Caco-2 (cell line): ENCODE data around the gene GPR68. TPM values are rescaled to one million over a fixed set of nuclear protein-coding genes. Genes with fewer than 3 reads are reported as not detected.

Experiments used
- BruUV-seq: library from RNA; stranded (reverse); fragments of 400-500 nt; replicated peaks from 2 replicates; lab custom pipeline; 2021; lab: Mats Ljungman, UMichigan
- CTCF ChIA-PET: fragments of 300-600 bp; sonication (Branson Sonifier 250); formaldehyde crosslinking; loops from one replicate; lab custom pipeline; 2022; ENCODE audit warnings: antibody characterized with exemption; lab: Charles Lee
- POLR2A ChIA-PET: fragments of 300-600 bp; sonication (Branson Sonifier 250); formaldehyde crosslinking; loops from one replicate; lab custom pipeline; 2022; ENCODE audit warnings: antibody characterized with exemption; lab: Charles Lee
- DNase-seq, 2 experiments: peaks; one replicate each; pipeline versions ENCODE4 v3.0.0 to v3.0.0-alpha.2; 2020 to 2022
- H3K27me3 ChIP-seq: replicated peaks from 2 replicates; pipeline ENCODE4 v1.6.0; 2011; ENCODE audit warnings: low read length; ENCODE audit not compliant: control insufficient read depth, insufficient read depth
- H3K36me3 ChIP-seq: 2 replicates; pipeline ENCODE4 v1.5.1; 2011; ENCODE audit warnings: low read length; ENCODE audit not compliant: control insufficient read depth, insufficient read depth
- H3K4me1 ChIP-seq: fragments of 250-450 bp; sonication (Bioruptor Pico); 2 replicates; pipeline ENCODE4 v1.5.1; 2020; ENCODE audit warnings: mild to moderate bottlenecking
- H3K4me3 ChIP-seq: 2 replicates; pipeline ENCODE4 v1.5.1; 2011; ENCODE audit warnings: low read depth, mild to moderate bottlenecking, control low read depth, low read length
- H3K9me3 ChIP-seq: fragments of 250-450 bp; sonication (Bioruptor Pico); 2 replicates; pipeline ENCODE4 v1.5.1; 2020; ENCODE audit warnings: mild to moderate bottlenecking, moderate library complexity
- H3K27ac Mint-ChIP-seq: one replicate; pipeline ENCODE4 v1.8.0; 2022; ENCODE audit warnings: mixed read lengths; ENCODE audit not compliant: unreplicated experiment
- H3K27me3 Mint-ChIP-seq: one replicate; pipeline ENCODE4 v1.8.0; 2022; ENCODE audit warnings: mixed read lengths; ENCODE audit not compliant: insufficient read depth, unreplicated experiment
- H3K36me3 Mint-ChIP-seq: one replicate; pipeline ENCODE4 v1.8.0; 2022; ENCODE audit warnings: mild to moderate bottlenecking, mixed read lengths; ENCODE audit not compliant: insufficient read depth, unreplicated experiment
- H3K4me1 Mint-ChIP-seq: one replicate; pipeline ENCODE4 v1.8.0; 2022; ENCODE audit warnings: low read depth, mixed read lengths; ENCODE audit not compliant: unreplicated experiment
- H3K4me3 Mint-ChIP-seq: one replicate; pipeline ENCODE4 v1.8.0; 2022; ENCODE audit warnings: mild to moderate bottlenecking, moderate library complexity, mixed read lengths; ENCODE audit not compliant: unreplicated experiment
- H3K9me3 Mint-ChIP-seq: one replicate; pipeline ENCODE4 v1.8.0; 2022; ENCODE audit warnings: mixed read lengths; ENCODE audit not compliant: unreplicated experiment
- intact Hi-C: fragments of 100-400 bp; cut with micrococcal nuclease; formaldehyde crosslinking; loops from one replicate; pipeline ENCODE4 v1.10.0; 2022; ENCODE audit not compliant: unreplicated experiment
- total RNA-seq: library from RNA; stranded (reverse); gene quantifications from 2 replicates; pipeline ENCODE4 v1.2.3, GENCODE V29; 2022
- TF ChIP-seq, protein P1 (sequence below), 2 experiments: fragments of 200-600 bp in 1 of 2; IDR thresholded peaks; 1 replicate in 1 of 2; 2 replicates in 1 of 2; pipeline versions ENCODE4 v1.5.1 to v1.8.0; 2011 to 2022; ENCODE audit warnings: antibody characterized with exemption in 1 of 2, control low read depth in 1 of 2, inconsistent platforms in 1 of 2, low read depth in 1 of 2, low read length in 1 of 2, mild to moderate bottlenecking in 1 of 2, moderate library complexity in 1 of 2; ENCODE audit not compliant: insufficient read depth in 1 of 2, severe bottlenecking in 1 of 2, unreplicated experiment in 1 of 2

Gene GPR68
- total RNA-seq, 1 experiment from 2014 or later = 0.14 TPM

DNA sequence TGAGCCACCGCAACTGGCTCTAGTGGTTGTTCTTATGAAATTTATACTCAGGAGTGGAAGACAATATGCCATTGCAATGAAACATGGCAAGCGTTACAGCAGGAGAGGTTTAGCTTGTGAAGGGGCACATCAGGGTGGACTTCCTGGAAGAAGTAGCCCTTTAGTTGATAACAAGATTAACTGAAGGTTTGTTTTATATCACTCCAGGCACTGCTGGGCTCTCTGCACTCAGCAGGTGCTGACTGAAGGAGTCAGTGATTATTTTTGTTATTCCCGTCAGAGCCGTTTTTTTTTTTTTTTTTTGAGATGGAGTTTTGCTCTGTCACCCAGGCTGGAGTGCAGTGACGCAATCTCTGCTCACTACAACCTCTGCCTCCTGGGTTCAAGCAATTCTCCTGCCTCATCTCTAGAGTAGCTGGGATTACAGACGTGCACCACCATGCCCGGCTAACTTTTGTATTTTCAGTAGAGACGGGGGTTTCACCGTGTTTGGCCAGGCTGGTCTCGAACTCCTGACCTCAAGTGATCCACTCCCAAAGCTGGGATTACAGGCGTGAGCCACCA lies 17.6 kb upstream of the GPR68 start:
- ChIA-PET CTCF (no interaction called here), POLR2A (no interaction called here)
- DNase-seq = no peak
- no peaks in the 10 kb centered on the region for H3K36me3 ChIP-seq
- Mint-ChIP-seq H3K27ac (no peak overlapping the region), H3K4me1 (peaks cover 6% of the 10 kb centered on the region), H3K36me3 (no peaks in the 10 kb centered on the region), H3K27me3 (no peaks in the 10 kb centered on the region), H3K9me3 (no peaks in the 10 kb centered on the region), H3K4me3 (no peak overlapping the region)
- no TSS peak for BruUV-seq
- TF ChIP-seq, protein P1, sequence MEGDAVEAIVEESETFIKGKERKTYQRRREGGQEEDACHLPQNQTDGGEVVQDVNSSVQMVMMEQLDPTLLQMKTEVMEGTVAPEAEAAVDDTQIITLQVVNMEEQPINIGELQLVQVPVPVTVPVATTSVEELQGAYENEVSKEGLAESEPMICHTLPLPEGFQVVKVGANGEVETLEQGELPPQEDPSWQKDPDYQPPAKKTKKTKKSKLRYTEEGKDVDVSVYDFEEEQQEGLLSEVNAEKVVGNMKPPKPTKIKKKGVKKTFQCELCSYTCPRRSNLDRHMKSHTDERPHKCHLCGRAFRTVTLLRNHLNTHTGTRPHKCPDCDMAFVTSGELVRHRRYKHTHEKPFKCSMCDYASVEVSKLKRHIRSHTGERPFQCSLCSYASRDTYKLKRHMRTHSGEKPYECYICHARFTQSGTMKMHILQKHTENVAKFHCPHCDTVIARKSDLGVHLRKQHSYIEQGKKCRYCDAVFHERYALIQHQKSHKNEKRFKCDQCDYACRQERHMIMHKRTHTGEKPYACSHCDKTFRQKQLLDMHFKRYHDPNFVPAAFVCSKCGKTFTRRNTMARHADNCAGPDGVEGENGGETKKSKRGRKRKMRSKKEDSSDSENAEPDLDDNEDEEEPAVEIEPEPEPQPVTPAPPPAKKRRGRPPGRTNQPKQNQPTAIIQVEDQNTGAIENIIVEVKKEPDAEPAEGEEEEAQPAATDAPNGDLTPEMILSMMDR (IDR thresholded peaks at IDR 0.05; ENCODE audit: insufficient read depth in 1 of 2, low read depth in 1 of 2, low read length in 1 of 2, severe bottlenecking in 1 of 2, unreplicated experiment in 1 of 2) = no peak
- no peaks in the 10 kb centered on the region for H3K9me3 ChIP-seq
- no peaks in the 10 kb centered on the region for H3K27me3 ChIP-seq
- intact Hi-C loops = no loop called here
- no peak overlapping the region for H3K4me3 ChIP-seq
- H3K4me1 ChIP-seq = 0 out of 2 replicates have a peak, but pooled peaks cover 3% of the 10 kb centered on the region

DNA sequence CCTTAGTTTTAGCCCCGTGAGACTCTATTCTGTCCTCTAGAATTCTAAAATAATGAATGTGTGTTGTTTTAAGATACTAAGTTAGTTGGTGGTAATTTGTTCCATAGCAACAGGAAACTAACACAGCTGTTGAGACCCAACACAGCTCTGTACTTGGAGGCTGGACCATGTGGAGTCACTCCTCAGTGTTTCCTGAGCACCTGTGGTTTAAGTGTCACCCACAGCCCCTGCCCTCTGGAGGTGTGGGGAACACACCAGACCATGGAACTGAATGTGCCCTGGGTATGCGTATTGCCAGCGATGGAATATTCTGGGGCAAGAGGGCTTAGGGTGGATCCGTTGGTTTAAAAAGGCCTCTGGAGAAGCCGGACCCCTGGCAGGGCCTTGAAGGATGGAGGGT lies 16.6 kb upstream of the GPR68 start:
- Histone ChIP-seq H3K9me3 (no peaks in the 10 kb centered on the region), H3K36me3 (no peaks in the 10 kb centered on the region), H3K4me3 (no peak overlapping the region), H3K4me1 (0 out of 2 replicates have a peak, but pooled peaks cover 3% of the 10 kb centered on the region), H3K27me3 (no peaks in the 10 kb centered on the region)
- intact Hi-C loops = no loop called here
- no peaks in the 10 kb centered on the region for H3K9me3 Mint-ChIP-seq
- H3K36me3 Mint-ChIP-seq = no peaks in the 10 kb centered on the region
- ChIA-PET POLR2A (no interaction called here), CTCF (no interaction called here)
- DNase-seq = no peak
- peaks cover 6% of the 10 kb centered on the region for H3K4me1 Mint-ChIP-seq
- no TSS peak for BruUV-seq
- no peaks in the 10 kb centered on the region for H3K27me3 Mint-ChIP-seq
- no peak overlapping the region for H3K27ac Mint-ChIP-seq
- TF ChIP-seq, protein P1 (IDR thresholded peaks at IDR 0.05; ENCODE audit: insufficient read depth in 1 of 2, low read depth in 1 of 2, low read length in 1 of 2, severe bottlenecking in 1 of 2, unreplicated experiment in 1 of 2) = no peak
- H3K4me3 Mint-ChIP-seq = no peak overlapping the region

DNA sequence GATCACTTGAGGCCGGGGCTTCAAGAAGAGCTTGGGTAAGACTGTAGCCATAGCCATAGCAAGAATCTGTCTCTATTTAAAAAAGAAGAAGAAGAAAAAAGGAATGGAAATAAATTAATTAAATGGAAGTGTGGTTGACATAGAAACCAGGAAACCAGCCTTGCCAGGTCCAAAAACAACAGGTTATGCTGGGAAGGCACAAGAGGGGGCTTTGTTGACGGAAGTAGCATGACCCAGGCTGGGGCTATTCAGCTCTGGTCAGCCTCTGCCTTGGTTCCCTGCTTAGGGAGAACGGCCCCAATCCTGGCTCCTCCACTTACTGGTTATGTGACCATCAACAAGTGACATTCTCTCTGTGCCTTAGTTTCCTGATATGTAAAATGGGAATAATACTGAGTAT lies 14.4 kb upstream of the GPR68 start:
- no peak for DNase-seq
- Histone ChIP-seq H3K27me3 (no peaks in the 10 kb centered on the region), H3K4me3 (no peak overlapping the region), H3K4me1 (peaks cover 2% of the 10 kb centered on the region), H3K9me3 (no peaks in the 10 kb centered on the region), H3K36me3 (no peaks in the 10 kb centered on the region)
- no peak overlapping the region for H3K4me3 Mint-ChIP-seq
- intact Hi-C loops = no loop called here
- POLR2A ChIA-PET = no interaction called here
- H3K36me3 Mint-ChIP-seq = no peaks in the 10 kb centered on the region
- H3K27me3 Mint-ChIP-seq = no peaks in the 10 kb centered on the region
- CTCF ChIA-PET = no interaction called here
- H3K9me3 Mint-ChIP-seq = no peaks in the 10 kb centered on the region
- no peaks in the 10 kb centered on the region for H3K4me1 Mint-ChIP-seq
- no peak overlapping the region for H3K27ac Mint-ChIP-seq
- BruUV-seq = no TSS peak
- TF ChIP-seq, protein P1 (IDR thresholded peaks at IDR 0.05; ENCODE audit: insufficient read depth in 1 of 2, low read depth in 1 of 2, low read length in 1 of 2, severe bottlenecking in 1 of 2, unreplicated experiment in 1 of 2) = no peak
